Kasumi-1 (cell line): Measurements from ENCODE around the gene ZNF813.
"Not testable (repeated sequence)": the region's sequence is repeated elsewhere in the genome, so short reads cannot be mapped to it uniquely, and the experiment has no call there.

ENCODE experiments used
- DNase-seq, 2 experiments: peaks; one replicate each; lab custom pipeline; 2025; lab: John Stamatoyannopoulos, UW

ZNF813 gene

GRCh38 chr19:53483751-53484150 lies 16.2 kb downstream of the ZNF813 start:
- DNase-seq = not testable (repeated sequence)

GRCh38 chr19:53485046-53486004 lies 17.8 kb downstream of the ZNF813 start:
- DNase-seq = no peak

GRCh38 chr19:53492153-53492552 lies 24.6 kb downstream of the ZNF813 start:
- no peak for DNase-seq

- DNase-seq = not testable (repeated sequence)
These were observed 29.9 kb downstream of the ZNF813 start for GRCh38 chr19:53497311-53498023.

- not testable (repeated sequence) for DNase-seq
These were observed 30.5 kb downstream of the ZNF813 start for GRCh38 chr19:53498024-53498395.

- not testable (repeated sequence) for DNase-seq
These were observed 35.6 kb downstream of the ZNF813 start for GRCh38 chr19:53503151-53503550.

- not testable (repeated sequence) for DNase-seq
These were observed 36.3 kb downstream of the ZNF813 start for GRCh38 chr19:53503671-53504364.

- DNase-seq = not testable (repeated sequence)
These were observed 36.8 kb downstream of the ZNF813 start for GRCh38 chr19:53504365-53504703.

- DNase-seq = no peak
These were observed 37.4 kb downstream of the ZNF813 start for GRCh38 chr19:53504885-53505284.

- no peak for DNase-seq
These were observed 39.2 kb downstream of the ZNF813 start for GRCh38 chr19:53506728-53507127.

- DNase-seq = no peak
These were observed 40.2 kb downstream of the ZNF813 start for GRCh38 chr19:53507523-53508442.

GRCh38 chr19:53509443-53509842 lies 41.9 kb downstream of the ZNF813 start:
- no peak for DNase-seq

- DNase-seq = no peak
These were observed 42.3 kb downstream of the ZNF813 start for GRCh38 chr19:53509845-53510244.

- DNase-seq = no peak
These were observed 43.8 kb downstream of the ZNF813 start for GRCh38 chr19:53511357-53511756.

GRCh38 chr19:53511933-53512374 lies 44.4 kb downstream of the ZNF813 start:
- no peak for DNase-seq

- not testable (repeated sequence) for DNase-seq
These were observed 47.5 kb downstream of the ZNF813 start for GRCh38 chr19:53515047-53515446.

GRCh38 chr19:53517114-53517741 lies 49.7 kb downstream of the ZNF813 start:
- no peak for DNase-seq

- no peak for DNase-seq
These were observed 50.6 kb downstream of the ZNF813 start for GRCh38 chr19:53518121-53518520.

GRCh38 chr19:53518716-53519115 lies 51.2 kb downstream of the ZNF813 start:
- no peak for DNase-seq

GRCh38 chr19:53519446-53519845 lies 51.9 kb downstream of the ZNF813 start:
- no peak for DNase-seq

- DNase-seq = no peak
These were observed 52.6 kb downstream of the ZNF813 start for GRCh38 chr19:53520163-53520546.
